HG02678 (cell line): ENCODE results near the gene SLC9A8.
"Not testable (repeated sequence)": the region's sequence is repeated elsewhere in the genome, so short reads cannot be mapped to it uniquely, and the experiment has no call there.

Source experiments
- ATAC-seq: cut with Tn5 transposase; IDR thresholded peaks from one replicate; pipeline ENCODE4 v1.9.1; 2021; ENCODE audit warnings: mild to moderate bottlenecking, moderate library complexity; ENCODE audit not compliant: unreplicated experiment

Gene SLC9A8

DNA sequence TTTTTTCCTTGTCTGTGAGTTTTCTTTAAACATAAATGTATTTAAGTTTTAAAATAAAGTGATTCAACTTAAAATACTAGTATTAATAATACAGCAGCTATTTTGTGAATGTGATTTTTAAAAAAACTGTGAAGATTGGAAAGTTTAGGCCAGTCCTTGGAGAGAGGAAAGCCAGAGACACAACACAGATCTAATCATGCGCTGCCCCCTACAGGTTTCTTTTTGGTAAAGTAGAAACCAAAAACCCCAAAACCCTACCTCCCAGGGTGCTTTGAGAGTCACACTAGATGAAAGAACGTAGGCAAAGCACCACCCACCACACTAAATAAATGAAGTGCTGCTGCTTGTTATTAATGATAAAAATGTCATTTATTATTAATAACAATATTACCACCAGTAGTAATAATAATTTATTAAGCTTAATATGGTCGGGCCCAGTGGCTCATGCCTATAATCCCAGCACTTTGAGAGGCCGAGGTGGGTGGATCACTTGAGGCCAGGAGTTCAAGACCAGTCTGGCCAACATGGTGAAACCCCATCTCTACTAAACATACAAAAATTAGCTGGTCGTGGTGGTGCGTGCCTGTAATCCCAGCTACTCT lies 33.7 kb downstream of the SLC9A8 start:
- ATAC-seq, result no peak

GRCh38 chr20:49850463-49851230 lies 38.0 kb downstream of the SLC9A8 start:
- ATAC-seq, result no peak

- no peak for ATAC-seq
Measured at GRCh38 chr20:49851231-49851705, 38.6 kb downstream of the SLC9A8 start.

GRCh38 chr20:49851991-49852390 lies 39.4 kb downstream of the SLC9A8 start:
- ATAC-seq, result no peak

DNA sequence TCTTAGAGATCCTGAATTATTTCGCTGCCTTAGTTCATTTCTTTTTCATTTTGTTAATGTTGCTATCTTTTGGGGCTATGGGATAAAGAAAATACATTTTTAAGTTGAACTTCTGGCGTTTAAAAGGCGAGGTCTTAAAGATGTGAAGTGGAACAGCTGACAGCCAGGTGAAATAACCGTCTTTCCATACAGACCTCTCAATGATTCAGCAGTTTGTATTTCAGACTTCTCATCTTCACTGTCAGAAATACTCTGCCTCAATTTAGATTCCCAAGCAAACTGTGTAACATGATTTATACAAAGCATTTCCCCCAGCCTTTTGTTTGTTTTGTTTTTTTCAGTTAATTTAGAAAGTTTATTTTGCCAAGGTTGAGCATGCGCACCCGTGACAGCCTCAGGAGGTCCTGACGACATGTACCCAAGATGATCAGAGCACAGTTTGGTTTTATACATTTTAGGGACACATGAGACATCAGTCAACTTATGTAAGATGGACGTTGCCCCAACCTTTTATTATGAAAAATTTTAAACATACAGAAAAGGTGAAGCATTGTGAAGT lies 40.0 kb downstream of the SLC9A8 start:
- no peak for ATAC-seq

DNA sequence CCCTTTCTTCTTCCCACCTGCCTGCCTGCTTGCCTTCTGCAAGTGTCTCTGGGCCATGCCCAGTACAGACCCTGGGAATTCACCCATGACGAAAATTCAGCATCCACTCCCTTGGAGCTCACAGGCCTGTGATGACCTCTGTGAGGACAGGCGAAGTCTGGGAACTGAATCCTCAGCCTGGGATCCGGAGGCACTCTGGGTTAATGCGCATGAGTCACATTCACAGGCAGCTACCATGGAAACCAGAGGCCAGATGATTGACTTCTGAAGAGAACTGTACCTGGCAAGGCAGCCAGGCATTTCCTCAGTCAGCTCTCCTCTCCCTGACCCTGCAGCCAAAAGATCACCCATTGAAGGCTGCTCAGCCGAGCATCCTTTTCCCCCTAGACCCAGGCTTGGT lies 41.0 kb downstream of the SLC9A8 start:
- no peak for ATAC-seq

GRCh38 chr20:49854190-49854875 lies 41.7 kb downstream of the SLC9A8 start:
- ATAC-seq, result no peak

GRCh38 chr20:49856904-49857303 lies 44.3 kb downstream of the SLC9A8 start:
- no peak for ATAC-seq

GRCh38 chr20:49858076-49858585 lies 45.5 kb downstream of the SLC9A8 start:
- no peak for ATAC-seq

DNA sequence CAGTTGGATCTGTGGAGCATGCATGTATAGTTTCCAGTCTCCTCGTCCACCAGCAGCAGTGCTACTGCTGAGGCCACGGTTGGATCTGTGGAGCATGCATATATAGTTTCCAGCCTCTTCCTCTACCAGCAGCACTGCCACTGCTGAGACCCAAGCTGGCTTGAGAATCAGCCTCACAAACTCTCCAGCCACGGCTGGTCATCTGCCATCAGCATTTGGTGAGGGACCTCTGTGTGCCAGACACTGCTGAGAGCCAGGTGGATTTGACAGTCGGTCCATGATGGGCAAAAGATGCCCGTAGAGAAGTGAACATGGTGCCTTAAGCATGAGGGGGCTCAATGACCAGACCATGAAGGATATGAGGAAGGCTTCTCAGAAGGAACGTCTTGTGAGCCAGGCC lies 46.4 kb downstream of the SLC9A8 start:
- no peak for ATAC-seq

DNA sequence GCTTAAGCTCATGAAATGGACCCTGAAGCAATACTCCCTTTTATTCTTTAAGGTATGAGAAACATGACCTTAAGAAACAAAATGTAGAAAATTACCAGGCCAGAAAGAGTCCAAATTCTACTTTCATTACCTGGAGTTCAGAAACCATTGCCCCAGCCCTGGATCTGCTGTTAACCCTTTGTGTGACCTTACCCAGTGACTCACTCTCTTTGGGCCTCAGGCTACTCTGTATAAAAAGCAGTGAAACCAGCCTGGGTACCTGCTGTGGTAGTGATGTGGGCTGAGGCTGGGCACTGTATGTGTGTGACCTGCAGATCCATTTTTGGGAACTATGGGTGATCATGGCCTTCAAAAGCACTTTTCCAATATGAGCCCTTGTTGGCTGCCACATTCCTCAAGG lies 47.2 kb downstream of the SLC9A8 start:
- ATAC-seq, result no peak

GRCh38 chr20:49861232-49861631 lies 48.6 kb downstream of the SLC9A8 start:
- not testable (repeated sequence) for ATAC-seq

DNA sequence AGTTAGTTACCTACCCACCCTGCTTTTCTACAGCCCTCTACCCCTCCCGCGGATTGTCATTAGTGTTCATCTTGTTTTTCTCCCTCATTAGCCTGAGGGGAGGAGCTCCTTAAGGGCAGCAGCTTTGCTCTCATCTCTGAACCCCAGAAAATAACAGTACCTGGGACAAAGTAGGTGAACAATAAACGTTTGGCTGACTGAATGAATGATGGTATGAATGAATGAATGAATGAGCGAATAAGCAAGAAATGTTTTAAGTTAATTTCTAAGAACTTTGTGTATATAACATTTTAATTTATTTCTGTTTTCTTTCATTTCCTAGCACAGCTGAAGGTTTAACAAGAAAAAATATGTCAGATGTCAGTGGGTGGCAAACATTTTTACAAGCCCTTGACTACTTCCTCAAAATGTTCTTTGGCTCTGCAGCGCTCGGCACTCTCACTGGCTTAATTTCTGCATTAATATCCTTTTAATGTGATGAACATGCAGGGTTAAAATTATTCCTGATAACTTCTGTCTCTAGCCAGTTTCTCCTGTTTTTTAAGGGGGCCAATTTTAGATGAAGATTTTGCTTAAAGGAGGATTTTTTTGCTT lies 50.1 kb downstream of the SLC9A8 start:
- ATAC-seq, result no peak

DNA sequence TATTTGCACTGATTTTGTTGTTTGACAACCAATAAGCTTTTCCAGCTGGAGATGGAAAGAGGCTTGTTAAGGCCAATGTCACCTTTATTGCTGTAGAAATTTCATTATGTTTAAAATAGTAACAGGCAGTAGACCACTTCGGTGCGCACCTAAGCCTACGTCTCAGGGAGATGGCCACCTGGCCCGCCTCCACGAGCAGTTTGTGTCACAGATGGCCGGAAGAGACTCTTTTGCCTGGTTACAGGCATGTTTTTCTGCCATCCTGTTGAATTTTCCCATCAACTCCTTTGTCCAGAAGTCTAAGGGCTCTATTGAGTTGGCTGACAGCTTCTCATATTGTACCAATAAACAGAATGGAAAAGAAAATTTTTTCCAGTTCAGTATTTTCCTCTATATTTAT lies 51.0 kb downstream of the SLC9A8 start:
- ATAC-seq, result no peak

DNA sequence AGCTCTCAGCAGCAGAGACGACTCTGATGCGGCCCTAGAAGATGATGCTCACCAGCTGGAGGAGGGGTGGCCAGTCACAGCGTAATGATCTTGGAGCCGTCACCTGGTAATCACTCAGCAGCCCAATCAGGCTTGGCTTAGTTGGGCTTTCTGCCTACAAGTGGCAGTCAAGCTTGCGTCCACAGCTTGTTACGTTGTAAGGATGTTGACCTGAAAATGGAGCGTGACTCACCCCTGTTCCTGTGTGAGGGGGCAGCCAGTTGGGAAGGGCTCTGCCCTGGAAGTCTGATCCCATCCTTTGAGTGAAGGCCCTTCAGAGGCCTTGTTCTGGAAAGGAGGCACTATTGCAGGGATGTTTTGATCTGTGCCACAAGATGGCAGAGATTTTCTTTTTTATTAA lies 52.9 kb downstream of the SLC9A8 start:
- no peak for ATAC-seq

DNA sequence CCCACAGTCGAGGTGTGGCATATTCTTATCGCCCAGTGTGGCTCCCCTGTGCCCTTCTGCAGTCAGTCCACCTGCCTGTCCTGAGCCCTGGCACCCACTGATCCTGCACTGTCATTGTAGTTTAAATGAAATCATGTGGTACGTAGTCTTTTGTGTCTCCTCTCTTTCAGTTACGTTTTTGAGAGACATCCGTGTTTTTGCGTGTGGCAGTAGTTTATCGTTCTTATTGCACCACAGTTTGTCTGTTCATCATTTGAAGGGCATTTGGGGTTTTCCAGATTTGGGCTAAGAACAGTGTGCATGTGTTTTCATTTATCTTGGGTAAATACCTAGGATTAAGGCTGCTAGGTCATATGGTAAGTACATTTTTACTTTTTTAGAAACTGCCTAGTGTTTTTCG lies 53.4 kb downstream of the SLC9A8 start:
- ATAC-seq, result no peak

GRCh38 chr20:49867453-49868215 lies 55.0 kb downstream of the SLC9A8 start:
- ATAC-seq, result no peak

GRCh38 chr20:49868538-49868937 lies 55.9 kb downstream of the SLC9A8 start:
- no peak for ATAC-seq

DNA sequence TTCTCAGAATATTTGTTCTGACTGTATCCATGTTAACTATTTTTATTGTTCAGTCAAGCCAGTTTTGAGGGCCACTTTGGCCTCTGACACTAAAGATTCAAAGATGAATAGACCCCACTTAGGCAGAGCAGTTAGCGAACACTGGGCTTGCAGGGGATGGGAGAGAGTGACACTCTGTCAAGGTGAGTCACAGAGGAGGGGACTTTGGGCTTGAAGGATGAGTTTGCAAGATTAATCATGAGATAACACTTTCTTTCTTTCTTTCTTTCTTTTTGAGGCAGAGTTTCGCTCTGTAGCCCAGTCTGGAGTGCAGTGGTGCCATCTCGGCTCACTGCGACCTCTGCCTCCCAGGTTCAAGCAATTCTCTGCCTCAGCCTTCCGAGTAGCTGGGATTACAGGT lies 56.3 kb downstream of the SLC9A8 start:
- no peak for ATAC-seq

GRCh38 chr20:49870261-49870660 lies 57.6 kb downstream of the SLC9A8 start:
- no peak for ATAC-seq
